Neural crest cell (in vitro differentiated cells): ENCODE results near the gene VSTM2L. TPM values are rescaled to one million over a fixed set of nuclear protein-coding genes. Genes with fewer than 3 reads are reported as not detected.
A peak's percentile ranks its signal among the peaks of the same experiment; 100 is the strongest.

Source experiments
- DNase-seq: peaks from one replicate; pipeline ENCODE4 v3.0.0; 2021; ENCODE audit warnings: low read depth, mixed read lengths, low spot score
- H3K27ac Mint-ChIP-seq: one replicate; pipeline ENCODE4 v1.8.0; 2021; ENCODE audit warnings: mild to moderate bottlenecking, mixed read lengths; ENCODE audit not compliant: unreplicated experiment
- H3K27me3 Mint-ChIP-seq: 2 replicates; pipeline ENCODE4 v1.8.0; 2021; ENCODE audit warnings: low read depth, mild to moderate bottlenecking, mixed read lengths
- H3K36me3 Mint-ChIP-seq: 2 replicates; pipeline ENCODE4 v1.8.0; 2021; ENCODE audit warnings: low read depth, mild to moderate bottlenecking, mixed read lengths
- H3K4me1 Mint-ChIP-seq: 2 replicates; pipeline ENCODE4 v1.8.0; 2021; ENCODE audit warnings: mixed read lengths
- H3K4me3 Mint-ChIP-seq: one replicate; pipeline ENCODE4 v1.8.0; 2021; ENCODE audit warnings: mild to moderate bottlenecking, mixed read lengths
- H3K9me3 Mint-ChIP-seq: 2 replicates; pipeline ENCODE4 v1.8.0; 2021; ENCODE audit warnings: mixed read lengths
- total RNA-seq: library from RNA; stranded (reverse); gene quantifications from 2 replicates; pipeline ENCODE4 v1.2.1, GENCODE V29; 2021
- TF ChIP-seq, protein P1 (sequence below): fragments of 200-600 bp; sonication (generic); conservative IDR thresholded peaks from 2 replicates; pipeline ENCODE4 v1.5.0; 2021; ENCODE audit warnings: antibody characterized with exemption, mild to moderate bottlenecking

Gene VSTM2L
- total RNA-seq, 1 donor from 2014 or later: 9.3 TPM

DNA sequence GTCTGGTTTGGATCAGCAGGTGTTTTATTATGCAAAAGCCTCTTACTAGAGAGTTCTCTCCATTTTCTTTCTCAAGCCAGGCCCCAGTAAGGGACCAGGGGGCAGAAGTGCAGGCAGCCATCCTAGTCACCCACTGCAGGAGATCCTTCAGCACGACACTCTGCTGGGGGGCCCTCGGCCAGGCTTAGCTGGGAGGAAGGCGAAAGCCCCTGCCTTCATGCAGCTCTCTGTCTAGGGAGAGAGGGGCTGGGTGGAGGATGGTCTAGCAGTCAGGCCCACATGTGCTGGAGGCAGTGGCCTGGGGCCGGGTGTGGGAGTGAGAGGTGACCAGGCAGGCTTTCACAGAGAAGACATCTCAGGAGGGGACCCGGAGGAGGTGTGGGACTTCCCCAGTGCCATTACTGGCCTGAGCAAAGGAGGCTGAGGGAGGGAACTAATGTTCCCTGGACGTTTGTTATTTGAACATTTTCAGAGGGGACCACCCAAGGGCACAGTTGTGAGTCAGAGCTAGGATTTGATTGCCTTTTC is 33.5 kb upstream of the VSTM2L start:
- no peak overlapping the region for H3K4me3 Mint-ChIP-seq
- TF ChIP-seq, protein P1, sequence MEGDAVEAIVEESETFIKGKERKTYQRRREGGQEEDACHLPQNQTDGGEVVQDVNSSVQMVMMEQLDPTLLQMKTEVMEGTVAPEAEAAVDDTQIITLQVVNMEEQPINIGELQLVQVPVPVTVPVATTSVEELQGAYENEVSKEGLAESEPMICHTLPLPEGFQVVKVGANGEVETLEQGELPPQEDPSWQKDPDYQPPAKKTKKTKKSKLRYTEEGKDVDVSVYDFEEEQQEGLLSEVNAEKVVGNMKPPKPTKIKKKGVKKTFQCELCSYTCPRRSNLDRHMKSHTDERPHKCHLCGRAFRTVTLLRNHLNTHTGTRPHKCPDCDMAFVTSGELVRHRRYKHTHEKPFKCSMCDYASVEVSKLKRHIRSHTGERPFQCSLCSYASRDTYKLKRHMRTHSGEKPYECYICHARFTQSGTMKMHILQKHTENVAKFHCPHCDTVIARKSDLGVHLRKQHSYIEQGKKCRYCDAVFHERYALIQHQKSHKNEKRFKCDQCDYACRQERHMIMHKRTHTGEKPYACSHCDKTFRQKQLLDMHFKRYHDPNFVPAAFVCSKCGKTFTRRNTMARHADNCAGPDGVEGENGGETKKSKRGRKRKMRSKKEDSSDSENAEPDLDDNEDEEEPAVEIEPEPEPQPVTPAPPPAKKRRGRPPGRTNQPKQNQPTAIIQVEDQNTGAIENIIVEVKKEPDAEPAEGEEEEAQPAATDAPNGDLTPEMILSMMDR: no peak
- H3K27me3 Mint-ChIP-seq: no peaks in the 10 kb centered on the region
- peaks cover 37% of the 10 kb centered on the region for H3K4me1 Mint-ChIP-seq
- peaks cover 8% of the 10 kb centered on the region for H3K36me3 Mint-ChIP-seq
- H3K9me3 Mint-ChIP-seq: no peaks in the 10 kb centered on the region
- no peak for DNase-seq
- peak overlapping the region; percentile 2 for H3K27ac Mint-ChIP-seq

DNA sequence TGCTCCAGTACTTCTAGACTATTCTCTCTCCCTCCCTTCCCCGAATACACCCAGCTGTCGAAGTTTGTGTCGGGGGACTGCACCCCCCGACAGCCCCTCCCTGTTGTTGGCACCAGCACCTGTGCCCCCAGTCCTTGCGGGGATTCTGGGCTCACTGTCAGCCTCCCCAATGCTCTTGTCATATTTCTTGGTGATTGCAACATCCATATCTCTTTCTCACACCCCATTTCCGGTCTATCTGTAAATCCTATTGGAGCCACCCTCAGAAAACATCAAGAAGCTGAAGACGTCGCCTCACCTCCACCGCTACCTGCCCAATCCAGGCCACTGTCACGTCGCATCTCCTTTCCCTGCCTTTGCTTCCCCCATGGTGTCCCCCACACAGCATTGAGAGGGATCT is 32.6 kb upstream of the VSTM2L start:
- Mint-ChIP-seq H3K4me1 (peaks cover 37% of the 10 kb centered on the region), H3K27me3 (no peaks in the 10 kb centered on the region), H3K4me3 (no peak overlapping the region), H3K27ac (peak overlapping the region; percentile 36), H3K36me3 (peaks cover 8% of the 10 kb centered on the region), H3K9me3 (no peaks in the 10 kb centered on the region)
- TF ChIP-seq, protein P1: no peak
- no peak for DNase-seq

DNA sequence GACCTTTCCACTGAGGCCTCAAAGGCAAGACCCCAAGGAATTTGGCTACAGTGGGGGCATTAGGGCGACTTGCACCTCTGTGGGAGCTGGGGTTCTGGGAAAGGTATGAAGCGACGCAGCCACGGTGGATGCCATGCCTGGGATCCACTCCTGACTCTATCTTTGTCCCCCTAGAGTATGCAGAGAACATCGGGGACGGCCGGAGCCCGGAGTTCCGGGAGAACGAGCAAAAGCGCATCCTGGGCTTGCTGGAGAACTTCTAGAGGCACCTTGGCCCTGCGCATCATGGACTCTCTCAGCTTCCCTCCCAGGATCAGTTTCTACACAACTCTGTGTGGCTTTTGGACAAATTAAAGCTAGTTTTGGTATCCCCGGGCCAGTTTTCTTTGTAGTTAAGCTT is 31.2 kb upstream of the VSTM2L start:
- Mint-ChIP-seq H3K36me3 (peaks cover 8% of the 10 kb centered on the region), H3K4me3 (no peak overlapping the region), H3K4me1 (peaks cover 37% of the 10 kb centered on the region), H3K27ac (no peak overlapping the region), H3K27me3 (no peaks in the 10 kb centered on the region), H3K9me3 (no peaks in the 10 kb centered on the region)
- TF ChIP-seq, protein P1: no peak
- no peak for DNase-seq

DNA sequence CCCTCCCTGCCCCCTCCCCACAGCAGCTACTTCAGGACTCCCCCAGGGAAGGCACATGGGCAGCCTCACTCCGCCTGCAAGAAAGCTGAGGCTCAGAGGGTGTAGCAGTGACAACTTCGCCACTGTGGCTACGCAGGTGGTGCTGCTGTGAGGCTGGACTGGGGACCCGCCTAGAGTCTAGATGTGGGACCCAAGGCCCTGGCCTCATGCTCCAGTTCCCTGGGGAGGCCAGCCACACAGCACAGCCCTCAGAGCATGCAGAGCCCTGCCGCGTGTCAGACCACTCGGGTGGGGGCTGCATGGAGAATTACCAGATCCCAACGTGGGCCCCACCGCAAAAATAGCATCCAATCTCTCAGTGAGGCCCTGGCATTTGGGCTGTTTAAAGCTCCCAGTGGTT is 30.8 kb upstream of the VSTM2L start:
- Mint-ChIP-seq H3K9me3 (no peaks in the 10 kb centered on the region), H3K27me3 (no peaks in the 10 kb centered on the region), H3K4me1 (peaks cover 35% of the 10 kb centered on the region), H3K36me3 (peaks cover 8% of the 10 kb centered on the region), H3K27ac (no peak overlapping the region), H3K4me3 (no peak overlapping the region)
- DNase-seq: no peak
- TF ChIP-seq, protein P1: no peak

DNA sequence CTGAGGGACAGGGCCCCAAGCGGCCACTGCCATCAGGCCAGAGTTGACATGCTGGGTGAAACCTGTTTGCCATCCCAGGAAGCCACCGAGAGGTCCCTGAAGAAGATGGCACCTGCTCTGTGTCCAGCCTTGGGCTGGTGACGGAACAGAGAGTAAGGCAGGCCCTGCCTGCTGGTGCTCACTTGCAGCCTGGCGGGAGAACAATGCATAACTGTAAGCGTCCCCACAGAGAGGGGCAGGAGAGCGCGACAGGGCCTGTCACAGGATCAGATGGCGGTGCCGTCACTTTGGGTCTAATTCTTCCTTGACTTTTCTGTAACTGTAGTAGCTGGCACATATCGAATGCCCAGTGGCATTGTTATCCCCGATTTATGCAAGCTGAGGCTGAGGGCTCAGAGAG is 29.0 kb upstream of the VSTM2L start:
- H3K4me1 Mint-ChIP-seq: peaks cover 19% of the 10 kb centered on the region
- DNase-seq: no peak
- TF ChIP-seq, protein P1: no peak
- H3K36me3 Mint-ChIP-seq: peaks cover 8% of the 10 kb centered on the region
- no peaks in the 10 kb centered on the region for H3K27me3 Mint-ChIP-seq
- H3K9me3 Mint-ChIP-seq: no peaks in the 10 kb centered on the region
- H3K27ac Mint-ChIP-seq: no peak overlapping the region
- no peak overlapping the region for H3K4me3 Mint-ChIP-seq
